Endothelial cell of umbilical vein (primary cell): ENCODE data around the gene FSTL4. TPM values are rescaled to one million over a fixed set of nuclear protein-coding genes. Genes with fewer than 3 reads are reported as not detected.

Source experiments
- BruUV-seq: library from RNA; stranded (reverse); fragments of 400-500 nt; replicated peaks from 2 replicates; lab custom pipeline; 2021; lab: Mats Ljungman, UMichigan
- CTCF ChIA-PET: fragments of 300-600, 350-600 bp; sonication (Branson Sonifier 250); formaldehyde crosslinking; loops from one replicate; lab custom pipeline; 2021; ENCODE audit warnings: antibody characterized with exemption, inconsistent platforms; lab: Charles Lee
- POLR2A ChIA-PET: fragments of 300-600, 350-600 bp; sonication (Branson Sonifier 250); formaldehyde crosslinking; loops from one replicate; lab custom pipeline; 2021; ENCODE audit warnings: antibody characterized with exemption, inconsistent platforms; lab: Charles Lee
- DNase-seq: peaks from one replicate; pipeline ENCODE4 v3.0.0-alpha.2; 2011; ENCODE audit warnings: low read depth, low spot score
- FAIRE-seq: peaks from 2 replicates; lab custom pipeline; 2011; peaks lifted over from hg19 to GRCh38; lab: Jason Lieb, UNC
- H2AFZ ChIP-seq: 2 replicates; pipeline ENCODE4 v1.6.0; 2012; ENCODE audit warnings: low read depth, low read length, control low read depth, inconsistent platforms
- H3K27ac ChIP-seq: 2 replicates; pipeline ENCODE4 v1.5.1; 2011; ENCODE audit warnings: low read depth, mild to moderate bottlenecking, control low read depth, low read length, moderate library complexity; ENCODE audit not compliant: insufficient read depth
- H3K27me3 ChIP-seq, 2 experiments: 2 replicates each; pipeline versions ENCODE4 v1.6.0 to v1.6.1; 2011; ENCODE audit warnings: low read length in 2 of 2, mixed read lengths in 1 of 2; ENCODE audit not compliant: control insufficient read depth in 2 of 2, insufficient read depth in 2 of 2
- H3K36me3 ChIP-seq, 2 experiments: 2 replicates in 1 of 2; 3 replicates in 1 of 2; pipeline ENCODE4 v1.5.1; 2011; ENCODE audit warnings: low read length in 2 of 2, mild to moderate bottlenecking in 1 of 2, moderate library complexity in 1 of 2; ENCODE audit not compliant: control insufficient read depth in 2 of 2, insufficient read depth in 2 of 2; ENCODE audit errors: extremely low read depth in 1 of 2
- H3K4me1 ChIP-seq: 3 replicates; pipeline ENCODE4 v1.5.1; 2011; ENCODE audit warnings: mild to moderate bottlenecking, low read length; ENCODE audit not compliant: control insufficient read depth, insufficient read depth; ENCODE audit errors: extremely low read depth
- H3K4me2 ChIP-seq: 2 replicates; pipeline ENCODE4 v1.6.1; 2011; ENCODE audit warnings: low read length, control low read depth, mixed read lengths; ENCODE audit not compliant: insufficient read depth
- H3K4me3 ChIP-seq, 3 experiments: fragments of 200-600 bp in 1 of 3; sonication (generic), shearing (Covaris generic) in 1 of 3; replicated peaks in 1 of 3; 2 replicates each; pipeline ENCODE4 v1.5.1; 2011 to 2016; ENCODE audit warnings: control low read depth in 3 of 3, low read length in 3 of 3, mild to moderate bottlenecking in 2 of 3, inconsistent platforms in 1 of 3, low read depth in 1 of 3, moderate library complexity in 1 of 3; ENCODE audit not compliant: insufficient read depth in 1 of 3
- H3K79me2 ChIP-seq: 2 replicates; pipeline ENCODE4 v1.6.0; 2012; ENCODE audit warnings: low read length, inconsistent platforms; ENCODE audit not compliant: control insufficient read depth, insufficient read depth
- H3K9ac ChIP-seq: replicated peaks from 2 replicates; pipeline ENCODE3; 2011; ENCODE audit warnings: low read length, control low read depth; ENCODE audit not compliant: insufficient read depth; ENCODE audit errors: extremely low read depth
- H3K9me1 ChIP-seq: replicated peaks from 3 replicates; pipeline ENCODE4 v1.6.0; 2011; ENCODE audit warnings: mild to moderate bottlenecking, low read length; ENCODE audit not compliant: control insufficient read depth, insufficient read depth; ENCODE audit errors: extremely low read depth
- H3K9me3 ChIP-seq: replicated peaks from 2 replicates; pipeline ENCODE4 v1.5.1; 2012; ENCODE audit warnings: low read length, inconsistent platforms; ENCODE audit not compliant: control insufficient read depth, insufficient read depth
- H4K20me1 ChIP-seq: replicated peaks from 2 replicates; pipeline ENCODE3; 2011; ENCODE audit warnings: mild to moderate bottlenecking, low read length; ENCODE audit not compliant: control insufficient read depth, insufficient read depth; ENCODE audit errors: extremely low read depth
- CTCF ChIP-seq, 2 donors: IDR thresholded peaks; 1 replicate in 1 of 2; 2 replicates in 1 of 2; pipeline ENCODE4 v1.5.1; 2011; ENCODE audit warnings: low read length in 2 of 2, mild to moderate bottlenecking in 2 of 2, moderate library complexity in 2 of 2, control low read depth in 1 of 2, inconsistent platforms in 1 of 2, low read depth in 1 of 2; ENCODE audit not compliant: insufficient read depth in 1 of 2; ENCODE audit errors: extremely low read depth in 1 of 2
- EZH2 ChIP-seq: IDR thresholded peaks from 2 replicates; pipeline ENCODE4 v1.6.1; 2012; ENCODE audit warnings: borderline replicate concordance, low read depth, mild to moderate bottlenecking, moderate library complexity, low read length, inconsistent platforms; ENCODE audit not compliant: severe bottlenecking
- FOS ChIP-seq: IDR thresholded peaks from 2 replicates; pipeline ENCODE4 v1.6.1; 2011; ENCODE audit warnings: mild to moderate bottlenecking, low read length, moderate library complexity, borderline replicate concordance; ENCODE audit not compliant: insufficient read depth
- GATA2 ChIP-seq: IDR thresholded peaks from 2 replicates; pipeline ENCODE4 v1.7.0; 2011; ENCODE audit warnings: low read depth, mild to moderate bottlenecking, moderate library complexity, mixed read lengths, low read length; ENCODE audit not compliant: insufficient read length, insufficient read depth
- JUN ChIP-seq: IDR thresholded peaks from 2 replicates; pipeline ENCODE4 v1.6.1; 2011; ENCODE audit warnings: borderline replicate concordance, low read depth; ENCODE audit not compliant: insufficient read length, insufficient read depth
- MAX ChIP-seq: IDR thresholded peaks from 2 replicates; pipeline ENCODE4 v1.6.1; 2011; ENCODE audit not compliant: insufficient read depth, insufficient read length
- MYC ChIP-seq: IDR thresholded peaks from one replicate; pipeline ENCODE4 v1.6.1; 2011; ENCODE audit warnings: mild to moderate bottlenecking, low read depth, low read length
- POLR2A ChIP-seq: IDR thresholded peaks from 2 replicates; pipeline ENCODE4 v1.6.1; 2012; ENCODE audit warnings: low read depth, mild to moderate bottlenecking, control low read depth, low read length
- POLR2AphosphoS5 ChIP-seq: IDR thresholded peaks from 2 replicates; pipeline ENCODE4 v1.6.1; 2012; ENCODE audit warnings: low read depth, mild to moderate bottlenecking, control low read depth, low read length, moderate library complexity; ENCODE audit not compliant: insufficient read depth
- dilution Hi-C: fragments of 300-500 bp; cut with MboI; formaldehyde crosslinking; loops from one replicate; pipeline ENCODE4 v1.15.0; 2019; ENCODE audit warnings: low sequenced_read_pairs; ENCODE audit not compliant: extremely low pct_ligation_motif_present
- intact Hi-C: fragments of 100-400 bp; cut with micrococcal nuclease; formaldehyde crosslinking; loops from one replicate; pipeline ENCODE4 v1.10.0; 2022
- polyA plus RNA-seq, 4 experiments: library from polyadenylated mRNA; depleted of rRNA in 3 of 4; stranded (reverse) in 3 of 4; unstranded in 1 of 4; fragments of >200 nt; gene quantifications; 2 replicates each; pipeline versions ENCODE4 v1.2.1 to v1.2.3, GENCODE V29; 2011 to 2012; ENCODE audit warnings: missing spikeins in 1 of 4
- total RNA-seq: library from RNA; stranded (reverse); gene quantifications from 2 replicates; pipeline ENCODE4 v1.2.3, GENCODE V29; 2021

FSTL4 gene
- total and polyA plus RNA-seq, 2 donors (not counting 3 experiments of a cell fraction or from before 2014, with no cell fraction given) = 0.18 TPM; not detected in 1

- no peak overlapping the region for H3K9ac ChIP-seq
- H2AFZ ChIP-seq = no peak overlapping the region
- dilution Hi-C loops (no loop called here), intact Hi-C loops (no loop called here)
- no peaks in the 10 kb centered on the region for H3K9me3 ChIP-seq
- no peaks in the 10 kb centered on the region for H3K4me1 ChIP-seq
- DNase-seq (no peak), FAIRE-seq (no peak)
- no peak overlapping the region for H3K4me3 ChIP-seq
- no peaks in the 10 kb centered on the region for H4K20me1 ChIP-seq
- H3K27me3 ChIP-seq = no peaks in the 10 kb centered on the region
- no peaks in the 10 kb centered on the region for H3K79me2 ChIP-seq
- POLR2A ChIA-PET = no interaction called here
- no TSS peak for BruUV-seq
- CTCF ChIA-PET = no interaction called here
- no peak overlapping the region for H3K27ac ChIP-seq
- no peaks in the 10 kb centered on the region for H3K36me3 ChIP-seq
- no peak overlapping the region for H3K4me2 ChIP-seq
- H3K9me1 ChIP-seq = no peaks in the 10 kb centered on the region
- TF ChIP-seq FOS (no peak), MYC (no peak), GATA2 (no peak), JUN (no peak), POLR2AphosphoS5 (no peak), EZH2 (no peak), POLR2A (no peak), CTCF (IDR thresholded peaks at IDR 0.05; ENCODE audit: extremely low read depth in 1 of 2, insufficient read depth in 1 of 2, low read depth in 1 of 2, low read length in 2 of 2) (no peak), MAX (no peak)
These were observed 410.2 kb downstream of the FSTL4 start for GRCh38 chr5:133202066-133202665.
